MM.1S (cell line): ENCODE measurements around the gene MOCS1.

Source experiments
- DNase-seq: peaks from one replicate; pipeline ENCODE4 v3.0.0-alpha.2; 2015
- H2AFZ ChIP-seq: fragments of 300-600 bp; sonication (generic); 2 replicates; pipeline ENCODE4 v1.6.0; 2016; ENCODE audit warnings: antibody characterized with exemption, low read length
- H3F3A ChIP-seq: fragments of 300-600 bp; sonication (generic); 2 replicates; pipeline ENCODE4 v1.6.1; 2016; ENCODE audit warnings: mild to moderate bottlenecking, antibody characterized with exemption, low read length, moderate library complexity, mixed read lengths; ENCODE audit not compliant: insufficient read depth
- H3K27ac ChIP-seq: fragments of 300-600 bp; sonication (generic); 2 replicates; pipeline ENCODE4 v1.5.1; 2016; ENCODE audit warnings: mild to moderate bottlenecking, low read length
- H3K27me3 ChIP-seq: fragments of 300-600 bp; sonication (generic); replicated peaks from 2 replicates; pipeline ENCODE4 v1.6.0; 2016; ENCODE audit warnings: low read length; ENCODE audit not compliant: insufficient read depth
- H3K36me3 ChIP-seq: fragments of 300-600 bp; sonication (generic); replicated peaks from 2 replicates; pipeline ENCODE4 v1.6.1; 2016; ENCODE audit warnings: mild to moderate bottlenecking, low read length, mixed read lengths; ENCODE audit not compliant: insufficient read depth
- H3K4me1 ChIP-seq: fragments of 300-600 bp; sonication (generic); 2 replicates; pipeline ENCODE4 v1.6.1; 2016; ENCODE audit warnings: low read length, mixed read lengths
- H3K4me2 ChIP-seq: fragments of 300-600 bp; sonication (generic); 2 replicates; pipeline ENCODE4 v1.6.0; 2016; ENCODE audit warnings: low read depth, low read length
- H3K4me3 ChIP-seq: fragments of 300-600 bp; sonication (generic); 2 replicates; pipeline ENCODE4 v1.5.1; 2016; ENCODE audit warnings: low read length, mixed read lengths
- H3K79me2 ChIP-seq: fragments of 300-600 bp; sonication (generic); 2 replicates; pipeline ENCODE4 v1.6.1; 2016; ENCODE audit warnings: mixed run types, low read length, mixed read lengths
- H3K9ac ChIP-seq: fragments of 300-600 bp; sonication (generic); 2 replicates; pipeline ENCODE4 v1.6.1; 2016; ENCODE audit warnings: low read length, mixed read lengths
- H3K9me2 ChIP-seq: fragments of 300-600 bp; sonication (generic); replicated peaks from 2 replicates; pipeline ENCODE4 v1.6.1; 2016; ENCODE audit warnings: mild to moderate bottlenecking, low read length, mixed read lengths; ENCODE audit not compliant: insufficient read depth
- H3K9me3 ChIP-seq: fragments of 300-600 bp; sonication (generic); replicated peaks from 2 replicates; pipeline ENCODE4 v1.6.1; 2016; ENCODE audit warnings: mild to moderate bottlenecking, low read length, mixed read lengths; ENCODE audit not compliant: insufficient read depth
- H4K20me1 ChIP-seq: fragments of 300-600 bp; sonication (generic); 2 replicates; pipeline ENCODE4 v1.6.1; 2016; ENCODE audit warnings: mild to moderate bottlenecking, low read length, moderate library complexity, mixed read lengths; ENCODE audit not compliant: insufficient read depth
- CTCF ChIP-seq: fragments of 300-600 bp; sonication (generic); IDR thresholded peaks from 2 replicates; pipeline ENCODE4 v1.5.1; 2016; ENCODE audit warnings: antibody characterized with exemption, low read length, mixed read lengths
- EZH2 ChIP-seq: fragments of 300-600 bp; sonication (generic); optimal IDR thresholded peaks from 2 replicates; pipeline ENCODE3; 2017; ENCODE audit warnings: low read depth, mild to moderate bottlenecking, antibody characterized with exemption, low read length, mixed read lengths
- EZH2phosphoT487 ChIP-seq: fragments of 300-600 bp; sonication (generic); IDR thresholded peaks from 2 replicates; pipeline ENCODE4 v1.6.1; 2018; ENCODE audit warnings: antibody characterized with exemption, low read length

MOCS1 gene

DNA sequence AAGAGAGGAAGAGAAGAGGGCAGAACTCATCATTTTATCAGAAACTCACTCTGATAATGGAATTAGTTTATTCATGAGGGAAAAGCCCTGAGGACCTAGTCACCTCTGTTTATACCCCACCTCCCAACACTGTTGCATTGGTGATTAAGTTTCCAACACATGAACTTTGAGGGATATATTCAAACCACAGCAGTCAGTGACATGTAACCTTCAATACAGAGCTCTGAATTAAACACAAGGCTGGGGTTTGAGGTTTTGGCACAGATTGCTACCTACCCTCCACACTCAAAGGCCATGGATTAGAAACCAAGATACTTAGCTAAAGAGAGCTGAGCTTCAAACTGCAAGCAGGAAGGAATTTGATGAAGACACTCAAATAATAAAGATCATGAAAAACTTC lies 48.5 kb upstream of the MOCS1 start:
- H3K79me2 ChIP-seq = no peaks in the 10 kb centered on the region
- H3K27me3 ChIP-seq = no peaks in the 10 kb centered on the region
- no peak overlapping the region for H3K27ac ChIP-seq
- no peak overlapping the region for H3K4me3 ChIP-seq
- no peaks in the 10 kb centered on the region for H3K36me3 ChIP-seq
- no peak overlapping the region for H3K4me2 ChIP-seq
- no peak overlapping the region for H3K9ac ChIP-seq
- H2AFZ ChIP-seq = no peak overlapping the region
- no peaks in the 10 kb centered on the region for H3F3A ChIP-seq
- no peaks in the 10 kb centered on the region for H3K9me2 ChIP-seq
- no peaks in the 10 kb centered on the region for H3K4me1 ChIP-seq
- no peak for DNase-seq
- TF ChIP-seq CTCF = no peak
- TF ChIP-seq EZH2phosphoT487 = no peak
- TF ChIP-seq EZH2 = no peak
- no peaks in the 10 kb centered on the region for H3K9me3 ChIP-seq
- H4K20me1 ChIP-seq = no peaks in the 10 kb centered on the region

- H4K20me1 ChIP-seq = no peaks in the 10 kb centered on the region
- H3K27me3 ChIP-seq = no peaks in the 10 kb centered on the region
- H3K27ac ChIP-seq = no peak overlapping the region
- no peak overlapping the region for H2AFZ ChIP-seq
- no peaks in the 10 kb centered on the region for H3K9me2 ChIP-seq
- DNase-seq = peak; percentile 53
- H3K9ac ChIP-seq = no peak overlapping the region
- H3K9me3 ChIP-seq = no peaks in the 10 kb centered on the region
- no peaks in the 10 kb centered on the region for H3K79me2 ChIP-seq
- no peak overlapping the region for H3K4me2 ChIP-seq
- H3K4me1 ChIP-seq = no peaks in the 10 kb centered on the region
- no peak overlapping the region for H3K4me3 ChIP-seq
- no peaks in the 10 kb centered on the region for H3K36me3 ChIP-seq
- H3F3A ChIP-seq = no peaks in the 10 kb centered on the region
- peak; percentile 32 for TF ChIP-seq CTCF
- no peak for TF ChIP-seq EZH2
Observed at GRCh38 chr6:39980839-39981580, 46.7 kb upstream of the MOCS1 start.

- H2AFZ ChIP-seq = no peak overlapping the region
- H3K27me3 ChIP-seq = no peaks in the 10 kb centered on the region
- no peaks in the 10 kb centered on the region for H3K9me2 ChIP-seq
- DNase-seq = no peak
- H3F3A ChIP-seq = no peaks in the 10 kb centered on the region
- TF ChIP-seq EZH2 (no peak), CTCF (no peak), EZH2phosphoT487 (no peak)
- H3K9me3 ChIP-seq = no peaks in the 10 kb centered on the region
- H3K4me2 ChIP-seq = no peak overlapping the region
- H3K36me3 ChIP-seq = no peaks in the 10 kb centered on the region
- H4K20me1 ChIP-seq = no peaks in the 10 kb centered on the region
- no peak overlapping the region for H3K4me3 ChIP-seq
- H3K9ac ChIP-seq = no peak overlapping the region
- no peaks in the 10 kb centered on the region for H3K79me2 ChIP-seq
- no peaks in the 10 kb centered on the region for H3K4me1 ChIP-seq
- no peak overlapping the region for H3K27ac ChIP-seq
Observed at GRCh38 chr6:39979461-39980328, 45.4 kb upstream of the MOCS1 start.
